HG03103 (cell line): ENCODE measurements around the gene UTY.

ENCODE experiments used
- ATAC-seq: cut with Tn5 transposase; IDR thresholded peaks from one replicate; pipeline ENCODE4 v1.9.1; 2021; ENCODE audit warnings: low read depth; ENCODE audit not compliant: unreplicated experiment

Gene UTY

DNA sequence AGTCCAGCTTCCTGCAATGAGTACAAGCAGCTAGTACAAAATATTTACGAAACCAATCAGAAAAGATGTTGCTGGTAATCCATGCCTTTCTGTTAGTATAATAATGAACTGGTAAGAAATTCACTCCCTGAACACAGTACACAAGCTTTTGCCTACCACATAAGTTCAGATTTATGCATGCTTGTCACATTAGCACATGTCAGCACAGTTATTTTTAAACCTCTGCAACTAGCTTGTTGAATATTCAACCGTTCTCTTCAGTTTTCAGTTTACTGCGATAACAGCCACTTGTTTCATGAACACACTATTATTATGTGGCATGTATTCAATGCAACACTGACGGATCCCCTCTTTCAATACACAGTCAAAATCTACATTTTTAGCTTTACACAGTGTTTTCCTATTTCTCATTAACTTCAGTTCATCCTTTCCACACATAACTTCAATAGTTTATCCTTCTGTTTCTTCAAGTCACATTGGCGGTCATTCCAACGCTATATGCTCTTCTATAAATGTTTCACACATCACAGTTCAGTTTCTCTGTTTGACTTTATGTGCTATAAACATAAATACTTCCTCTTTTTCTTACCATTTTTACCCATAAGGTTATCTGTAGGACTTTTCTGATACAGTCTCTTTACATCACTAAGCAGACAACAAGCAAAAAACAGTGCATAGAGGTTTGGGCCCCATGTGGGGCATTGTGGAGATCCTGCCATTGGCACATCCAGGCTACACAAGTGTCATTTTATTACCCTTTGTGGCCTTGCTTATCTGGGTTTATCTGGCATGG lies 62.8 kb downstream of the UTY start:
- ATAC-seq = peak; percentile 74

- no peak for ATAC-seq
These were observed 64.3 kb downstream of the UTY start for GRCh38 chrY:13415556-13415955.

GRCh38 chrY:13398876-13399275 lies 81.0 kb downstream of the UTY start:
- ATAC-seq = no peak

GRCh38 chrY:13381110-13381683 lies 98.6 kb downstream of the UTY start:
- peak; percentile 84 for ATAC-seq

DNA sequence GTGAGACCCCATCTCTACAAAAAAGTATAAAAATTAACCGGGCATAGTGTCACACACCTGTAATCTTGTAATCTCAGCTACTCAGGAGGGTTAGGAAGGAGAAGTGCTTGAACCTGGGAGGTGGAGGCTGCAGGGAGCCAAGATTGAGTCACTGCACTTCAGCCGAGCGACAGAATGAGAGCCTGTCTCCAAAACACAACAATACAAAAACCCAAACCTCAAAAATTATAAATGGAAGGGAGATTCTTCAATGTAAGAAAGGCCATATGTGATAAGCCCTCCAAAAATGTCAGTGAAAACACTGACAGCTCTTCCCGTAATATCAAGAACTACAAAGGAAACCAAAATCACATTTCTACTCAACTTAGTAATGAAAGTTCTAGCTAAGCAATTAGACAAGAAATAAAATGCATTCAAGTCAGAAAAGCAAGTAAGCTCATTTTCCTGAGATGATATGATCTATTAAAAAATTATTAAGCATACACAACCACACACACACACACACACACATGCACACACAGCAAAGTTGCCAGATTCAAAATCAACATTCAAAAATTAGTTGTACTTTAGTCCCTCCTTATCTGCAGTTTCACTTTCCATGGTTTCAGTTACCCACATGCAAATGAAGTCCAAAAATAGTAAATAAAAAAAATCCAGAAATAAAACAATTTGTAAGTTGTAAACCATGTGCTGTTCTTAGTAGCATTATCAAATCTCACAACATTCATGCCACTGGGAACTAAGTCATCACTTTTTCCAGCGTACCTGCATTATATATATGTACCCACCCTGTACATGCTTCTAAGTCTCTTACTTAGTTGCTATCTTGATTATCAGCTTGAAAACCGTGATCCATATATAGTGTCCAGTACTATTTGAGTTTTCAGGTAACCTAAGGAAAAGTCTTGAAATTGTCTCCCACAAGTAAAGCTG lies 108.7 kb downstream of the UTY start:
- no peak for ATAC-seq

DNA sequence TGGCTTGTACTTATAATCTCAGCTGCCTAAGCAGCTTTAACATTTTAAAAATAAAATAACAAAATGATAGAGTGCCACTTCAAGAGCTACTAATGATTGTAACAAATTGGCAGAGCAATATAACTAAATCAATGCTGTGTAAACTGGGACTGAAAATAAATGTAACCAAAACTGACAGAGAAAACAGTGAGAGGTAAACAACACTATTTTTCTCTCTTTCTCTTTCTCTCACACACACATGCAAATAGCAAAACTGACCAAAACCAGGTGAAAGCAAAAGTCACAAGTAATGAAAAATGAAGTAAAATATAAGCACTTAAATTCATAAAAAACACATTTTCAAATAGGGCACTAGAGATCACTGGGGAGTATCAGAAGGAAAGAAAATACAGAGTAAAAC lies 109.6 kb downstream of the UTY start:
- ATAC-seq = no peak

GRCh38 chrY:13368513-13368845 lies 111.4 kb downstream of the UTY start:
- no peak for ATAC-seq

- ATAC-seq = no peak
These were observed 116.2 kb downstream of the UTY start for GRCh38 chrY:13363641-13364040.

- no peak for ATAC-seq
These were observed 117.2 kb downstream of the UTY start for GRCh38 chrY:13362662-13363061.

DNA sequence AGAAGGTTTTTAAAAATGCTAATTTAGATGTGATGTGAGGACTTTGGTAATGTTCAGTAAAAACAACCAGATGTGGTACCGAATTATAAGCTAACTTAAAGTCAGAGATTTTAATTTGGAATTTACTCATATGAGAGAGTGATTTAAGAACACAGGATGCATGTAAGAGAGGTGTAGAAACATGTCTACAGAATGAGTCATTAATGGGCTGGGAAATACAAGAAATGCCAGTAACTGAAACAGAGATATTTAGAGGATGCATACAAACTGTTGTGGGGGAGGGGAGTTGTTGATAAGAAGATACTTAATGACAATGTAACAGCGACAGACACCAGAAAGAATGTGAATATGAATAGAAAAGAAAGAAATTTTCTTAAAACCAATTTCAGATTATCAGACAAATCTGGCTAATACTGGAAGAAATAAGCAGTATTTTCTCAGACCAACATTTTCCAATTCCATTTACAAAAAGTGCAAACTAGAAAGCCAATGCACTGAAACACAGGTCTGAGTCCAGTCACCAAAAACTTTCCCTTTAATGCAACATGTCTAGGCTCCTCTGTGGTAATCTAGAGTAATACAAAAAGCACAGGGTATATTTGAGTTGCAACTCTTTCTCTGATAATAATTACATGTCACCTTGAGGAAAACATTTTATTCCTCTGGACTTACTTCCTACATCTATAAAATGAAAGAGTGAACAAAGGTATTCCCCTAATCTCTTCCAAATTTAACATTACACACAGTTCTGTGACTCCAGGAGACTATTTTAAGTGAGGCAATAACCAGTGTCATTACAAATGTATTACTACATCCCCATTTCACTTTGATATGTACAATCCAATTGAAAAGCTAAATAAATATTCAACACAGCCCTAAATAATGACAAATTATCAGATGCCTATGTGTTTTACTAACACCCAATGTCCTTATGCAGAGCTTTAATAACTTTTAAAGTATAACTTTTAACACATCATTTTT lies 117.9 kb downstream of the UTY start:
- no peak for ATAC-seq

- ATAC-seq = no peak
These were observed 128.4 kb downstream of the UTY start for GRCh38 chrY:13351443-13351842.

DNA sequence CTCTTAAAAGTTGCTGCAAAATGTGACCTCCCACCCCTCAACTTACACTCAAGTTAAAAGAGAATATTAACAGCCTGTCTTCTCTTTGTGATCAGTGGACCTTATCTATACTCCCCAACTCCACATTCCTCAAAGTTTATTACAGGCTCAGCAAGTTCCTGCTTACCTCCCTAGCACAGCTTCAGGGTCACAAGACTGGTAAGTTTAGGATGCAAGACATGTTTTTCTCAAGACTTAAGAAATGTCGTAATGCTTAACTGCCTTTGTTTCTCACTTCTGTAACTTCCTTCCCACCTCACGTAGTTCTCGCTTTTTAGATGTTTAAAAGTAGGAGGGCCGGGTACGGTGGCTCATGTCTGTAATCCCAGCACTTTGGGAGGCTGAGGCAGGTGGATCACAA lies 132.7 kb downstream of the UTY start:
- no peak for ATAC-seq

DNA sequence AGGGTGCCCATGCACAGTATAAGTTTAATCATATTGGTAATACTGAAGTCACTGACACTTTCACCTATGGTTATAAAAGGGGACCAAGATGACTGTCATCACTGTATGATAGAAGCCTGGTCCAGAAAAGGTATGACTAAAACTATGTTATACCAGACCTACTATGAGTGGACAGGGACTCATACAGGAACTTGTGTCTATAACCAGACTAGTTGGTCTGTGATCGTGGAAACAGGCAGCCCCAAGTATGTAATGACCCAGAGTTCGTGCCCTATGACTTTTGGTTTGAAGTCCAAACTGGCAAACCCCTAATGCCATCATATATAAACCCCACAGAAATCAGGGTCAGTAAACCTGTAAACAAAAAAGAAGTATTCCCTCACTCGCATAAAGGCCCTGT lies 134.3 kb downstream of the UTY start:
- no peak for ATAC-seq

- ATAC-seq = no peak
These were observed 136.4 kb downstream of the UTY start for GRCh38 chrY:13343307-13343946.

DNA sequence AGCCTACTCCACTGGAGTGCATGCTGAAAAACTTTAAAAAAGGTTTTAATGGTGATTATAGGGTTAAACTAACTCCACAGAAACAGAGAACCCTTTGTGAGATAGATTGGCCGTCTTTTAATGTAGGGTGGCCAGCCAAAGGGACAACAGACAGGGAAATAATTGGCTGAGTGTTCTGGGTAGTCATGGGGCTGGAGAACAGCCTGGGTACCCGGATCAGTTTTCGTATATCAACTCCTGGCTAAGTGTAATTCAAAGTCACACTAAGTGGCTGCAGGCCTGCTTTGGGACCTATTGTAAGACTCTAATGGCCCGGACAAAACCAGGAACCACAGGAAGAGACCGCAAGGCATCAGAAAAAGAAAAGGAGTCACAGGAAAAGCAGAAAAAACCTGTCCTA lies 139.9 kb downstream of the UTY start:
- ATAC-seq = no peak

- ATAC-seq = no peak
These were observed 140.5 kb downstream of the UTY start for GRCh38 chrY:13339381-13339780.

GRCh38 chrY:13338711-13339110 lies 141.1 kb downstream of the UTY start:
- no peak for ATAC-seq

- ATAC-seq = no peak
These were observed 141.9 kb downstream of the UTY start for GRCh38 chrY:13337934-13338333.

DNA sequence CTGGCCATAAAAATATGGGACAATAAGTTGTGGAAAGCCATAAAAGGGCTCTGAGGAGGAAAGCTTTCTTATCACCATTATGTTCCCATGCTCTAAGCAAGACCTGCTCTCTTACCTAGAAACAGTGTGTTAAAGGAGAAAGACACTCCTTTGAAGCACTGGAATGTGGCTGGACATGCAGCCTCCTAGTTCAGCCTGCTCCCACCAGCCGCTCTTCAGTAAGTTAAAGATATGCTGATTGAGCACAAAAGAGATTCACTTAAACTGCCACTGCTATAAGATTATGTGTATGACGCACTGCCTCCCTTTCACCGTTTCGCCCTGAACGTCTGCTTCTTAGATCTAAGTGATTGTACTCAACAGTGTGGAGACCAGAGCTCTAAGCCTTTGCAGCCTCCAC lies 146.0 kb downstream of the UTY start:
- ATAC-seq = no peak

GRCh38 chrY:13330651-13331050 lies 149.2 kb downstream of the UTY start:
- ATAC-seq = no peak
